ENCODE data around the gene HOXB3. TPM values are rescaled to one million over a fixed set of nuclear protein-coding genes. Genes with fewer than 3 reads are reported as not detected.

Gene HOXB3
- total RNA-seq, 1 experiment from 2014 or later: 151 TPM

GRCh38 chr17:48542114-48542656, 47.9 kb downstream of the HOXB3 start:
- no peak for TF ChIP-seq CTCF (IDR thresholded peaks at IDR 0.05; ENCODE audit: unreplicated experiment)
- Mint-ChIP-seq H3K4me3 (ENCODE audit: low read depth, unreplicated experiment) (peak overlapping the region; percentile 68), H3K4me1 (ENCODE audit: low read depth, unreplicated experiment) (peaks cover 31% of the 10 kb centered on the region), H3K27me3 (ENCODE audit: unreplicated experiment) (peaks cover 56% of the 10 kb centered on the region), H3K9me3 (ENCODE audit: low read depth, unreplicated experiment) (no peaks in the 10 kb centered on the region), H3K36me3 (ENCODE audit: insufficient read depth, unreplicated experiment) (peaks cover 57% of the 10 kb centered on the region), H3K27ac (ENCODE audit: unreplicated experiment) (peak overlapping the region; percentile 77)
- CTCF ChIA-PET: interaction anchor here (0.9 to 2.2 kb wide), 3 partner anchors 13 to 37 kb away, joined by 4 to 5 read pairs (median 4); no protein-coding TSS in a partner anchor
- BruUV-seq (replicated peaks): no TSS peak
- intact Hi-C loops (cut with micrococcal nuclease; ENCODE audit: unreplicated experiment): loop anchor here (5.0 kb wide), 3 partner anchors 35 to 50 kb away; partner anchors contain the start of gene HOXB4
- DNase-seq: no peak

- Mint-ChIP-seq H3K4me3 (ENCODE audit: low read depth, unreplicated experiment) (peak overlapping the region; percentile 68), H3K9me3 (ENCODE audit: low read depth, unreplicated experiment) (no peaks in the 10 kb centered on the region), H3K4me1 (ENCODE audit: low read depth, unreplicated experiment) (peaks cover 31% of the 10 kb centered on the region), H3K27me3 (ENCODE audit: unreplicated experiment) (peaks cover 56% of the 10 kb centered on the region), H3K36me3 (ENCODE audit: insufficient read depth, unreplicated experiment) (peaks cover 54% of the 10 kb centered on the region), H3K27ac (ENCODE audit: unreplicated experiment) (peak overlapping the region; percentile 77)
- DNase-seq: no peak
- intact Hi-C loops (cut with micrococcal nuclease; ENCODE audit: unreplicated experiment): loop anchor here (5.0 kb wide), 3 partner anchors 34 to 49 kb away; partner anchors contain the start of gene HOXB4
- no peak for TF ChIP-seq CTCF (IDR thresholded peaks at IDR 0.05; ENCODE audit: unreplicated experiment)
- no TSS peak for BruUV-seq (replicated peaks)
- CTCF ChIA-PET: interaction anchor here (0.6 to 2.2 kb wide), 6 partner anchors 14 to 1024 kb away, joined by 3 to 5 read pairs (median 4); no protein-coding TSS in a partner anchor
These were observed 48.4 kb downstream of the HOXB3 start for GRCh38 chr17:48541577-48542113.

DNA sequence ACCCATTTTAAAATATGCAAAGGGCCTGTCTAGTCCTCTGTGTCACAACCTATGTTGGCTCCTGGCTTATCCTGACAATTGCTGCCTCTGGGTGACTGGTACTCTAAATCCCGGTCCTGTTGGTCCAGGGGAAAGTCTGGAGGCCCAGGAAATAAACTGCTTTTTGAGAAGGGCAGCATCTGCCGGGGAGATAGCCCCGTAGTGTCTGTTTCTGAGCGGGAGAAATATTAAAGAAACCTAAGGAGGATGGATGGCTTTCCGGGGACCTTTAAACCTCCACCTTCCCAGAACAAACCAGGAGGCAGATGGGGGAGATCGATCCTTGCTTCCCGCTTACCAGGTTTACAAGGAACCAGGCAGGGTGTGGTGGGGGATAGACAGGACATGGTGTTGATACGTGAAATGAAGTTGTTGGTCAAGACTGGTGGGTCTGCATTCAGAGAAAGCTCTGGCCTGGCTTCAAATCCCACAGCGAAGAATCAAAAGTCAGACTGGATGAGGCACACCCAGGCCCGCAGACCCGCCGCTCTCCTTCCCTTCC, 48.9 kb downstream of the HOXB3 start:
- no TSS peak for BruUV-seq (replicated peaks)
- H3K27ac Mint-ChIP-seq (ENCODE audit: unreplicated experiment): peak overlapping the region; percentile 77
- intact Hi-C loops (cut with micrococcal nuclease; ENCODE audit: unreplicated experiment): loop anchor here (5.0 kb wide), 3 partner anchors 34 to 49 kb away; partner anchors contain the start of gene HOXB4
- TF ChIP-seq CTCF (IDR thresholded peaks at IDR 0.05; ENCODE audit: unreplicated experiment): no peak
- peaks cover 28% of the 10 kb centered on the region for H3K4me1 Mint-ChIP-seq (ENCODE audit: low read depth, unreplicated experiment)
- H3K36me3 Mint-ChIP-seq (ENCODE audit: insufficient read depth, unreplicated experiment): peaks cover 51% of the 10 kb centered on the region
- H3K9me3 Mint-ChIP-seq (ENCODE audit: low read depth, unreplicated experiment): no peaks in the 10 kb centered on the region
- peak overlapping the region; percentile 68 for H3K4me3 Mint-ChIP-seq (ENCODE audit: low read depth, unreplicated experiment)
- CTCF ChIA-PET: interaction anchor here (0.6 to 2.2 kb wide), 7 partner anchors 14 to 1024 kb away, joined by 3 to 5 read pairs (median 3); no protein-coding TSS in a partner anchor
- DNase-seq: no peak
- H3K27me3 Mint-ChIP-seq (ENCODE audit: unreplicated experiment): peaks cover 56% of the 10 kb centered on the region

- H3K27ac Mint-ChIP-seq (ENCODE audit: unreplicated experiment): no peak overlapping the region
- CTCF ChIA-PET: interaction anchor here (0.6 to 1.3 kb wide), 4 partner anchors 16 to 319 kb away, joined by 3 to 5 read pairs (median 4); no protein-coding TSS in a partner anchor
These were observed 49.8 kb downstream of the HOXB3 start for GRCh38 chr17:48540213-48540612.

More at GRCh38 chr17:48540213-48540612, 49.8 kb downstream of the HOXB3 start:
- BruUV-seq (replicated peaks): no TSS peak
- no peak for DNase-seq
- Mint-ChIP-seq H3K36me3 (ENCODE audit: insufficient read depth, unreplicated experiment) (peaks cover 45% of the 10 kb centered on the region), H3K27me3 (ENCODE audit: unreplicated experiment) (peaks cover 51% of the 10 kb centered on the region), H3K4me3 (ENCODE audit: low read depth, unreplicated experiment) (no peak overlapping the region), H3K9me3 (ENCODE audit: low read depth, unreplicated experiment) (no peaks in the 10 kb centered on the region), H3K4me1 (ENCODE audit: low read depth, unreplicated experiment) (peaks cover 19% of the 10 kb centered on the region)
- no peak for TF ChIP-seq CTCF (IDR thresholded peaks at IDR 0.05; ENCODE audit: unreplicated experiment)
- intact Hi-C loops (cut with micrococcal nuclease; ENCODE audit: unreplicated experiment): loop anchor here (5.0 kb wide), 3 partner anchors 33 to 48 kb away; partner anchors contain the start of gene HOXB4

Data from Calu3 (cell line).